Effector memory CD4-positive, alpha-beta T cell (primary cell): ENCODE results near the gene FAM83G.
"Not testable (repeated sequence)": the region's sequence is repeated elsewhere in the genome, so short reads cannot be mapped to it uniquely, and the experiment has no call there.

Experiments used
- DNase-seq, 3 donors: peaks; one replicate each; pipeline ENCODE4 v3.0.0-alpha.2; 2020
- H3K27ac ChIP-seq: 2 replicates; pipeline ENCODE4 v1.7.0; 2013; ENCODE audit warnings: mild to moderate bottlenecking, low read length, moderate library complexity; ENCODE audit not compliant: insufficient read depth, poor library complexity, severe bottlenecking
- H3K27me3 ChIP-seq: replicated peaks from 2 replicates; pipeline ENCODE4 v1.7.0; 2013; ENCODE audit warnings: mild to moderate bottlenecking, low read length; ENCODE audit not compliant: insufficient read depth, control insufficient read depth, poor library complexity, severe bottlenecking
- H3K36me3 ChIP-seq: 2 replicates; pipeline ENCODE4 v1.7.0; 2013; ENCODE audit warnings: mild to moderate bottlenecking, low read length, moderate library complexity; ENCODE audit not compliant: control insufficient read depth, insufficient read depth
- H3K4me1 ChIP-seq: 2 replicates; pipeline ENCODE4 v1.7.0; 2013; ENCODE audit warnings: low read length, mild to moderate bottlenecking; ENCODE audit not compliant: control insufficient read depth, insufficient read depth, poor library complexity, severe bottlenecking
- H3K4me3 ChIP-seq: 2 replicates; pipeline ENCODE4 v1.7.0; 2013; ENCODE audit warnings: low read length, low read depth, mild to moderate bottlenecking; ENCODE audit not compliant: insufficient read depth, poor library complexity, severe bottlenecking
- H3K9me3 ChIP-seq: 2 replicates; pipeline ENCODE4 v1.7.0; 2013; ENCODE audit warnings: mild to moderate bottlenecking, low read length, moderate library complexity; ENCODE audit not compliant: control insufficient read depth

FAM83G gene

GRCh38 chr17:19038007-19038406 is 33.4 kb upstream of the FAM83G start:
- not testable (repeated sequence) for H3K27me3 ChIP-seq, H3K9me3 ChIP-seq, H3K27ac ChIP-seq, H3K4me1 ChIP-seq, H3K36me3 ChIP-seq, DNase-seq, H3K4me3 ChIP-seq

- H3K27me3 ChIP-seq, H3K4me3 ChIP-seq, DNase-seq, H3K9me3 ChIP-seq, H3K4me1 ChIP-seq, H3K36me3 ChIP-seq, H3K27ac ChIP-seq: not testable (repeated sequence)
Observed at GRCh38 chr17:19037547-19037946, 33.0 kb upstream of the FAM83G start.

- H3K9me3 ChIP-seq, H3K4me3 ChIP-seq, H3K36me3 ChIP-seq, H3K27me3 ChIP-seq, DNase-seq, H3K27ac ChIP-seq, H3K4me1 ChIP-seq: not testable (repeated sequence)
Observed at GRCh38 chr17:19036186-19036585, 31.6 kb upstream of the FAM83G start.

GRCh38 chr17:19032377-19032988 is 27.9 kb upstream of the FAM83G start:
- not testable (repeated sequence) for H3K27me3 ChIP-seq, DNase-seq, H3K36me3 ChIP-seq, H3K9me3 ChIP-seq, H3K27ac ChIP-seq, H3K4me1 ChIP-seq, H3K4me3 ChIP-seq

- DNase-seq: peak in 1 of 3 donors; percentile 18
Observed at GRCh38 chr17:19031729-19032128, 27.2 kb upstream of the FAM83G start.

GRCh38 chr17:19030771-19031449 is 26.3 kb upstream of the FAM83G start:
- H3K27ac ChIP-seq: not testable (repeated sequence)

More at GRCh38 chr17:19031729-19032128, 27.2 kb upstream of the FAM83G start:
- H3K27ac ChIP-seq, H3K4me1 ChIP-seq, H3K27me3 ChIP-seq, H3K9me3 ChIP-seq, H3K4me3 ChIP-seq, H3K36me3 ChIP-seq: not testable (repeated sequence)

GRCh38 chr17:19029740-19030139 is 25.2 kb upstream of the FAM83G start:
- DNase-seq: not testable (repeated sequence)

More at GRCh38 chr17:19030771-19031449, 26.3 kb upstream of the FAM83G start:
- H3K36me3 ChIP-seq, H3K4me3 ChIP-seq, H3K9me3 ChIP-seq, DNase-seq, H3K4me1 ChIP-seq, H3K27me3 ChIP-seq: not testable (repeated sequence)

GRCh38 chr17:19028671-19029070 is 24.1 kb upstream of the FAM83G start:
- not testable (repeated sequence) for H3K27ac ChIP-seq, H3K4me3 ChIP-seq, H3K9me3 ChIP-seq, H3K27me3 ChIP-seq, DNase-seq, H3K4me1 ChIP-seq, H3K36me3 ChIP-seq

More at GRCh38 chr17:19029740-19030139, 25.2 kb upstream of the FAM83G start:
- not testable (repeated sequence) for H3K9me3 ChIP-seq, H3K36me3 ChIP-seq, H3K27ac ChIP-seq, H3K27me3 ChIP-seq, H3K4me3 ChIP-seq, H3K4me1 ChIP-seq

- Histone ChIP-seq H3K27me3 (no peaks in the 10 kb centered on the region), H3K4me3 (no peak overlapping the region), H3K4me1 (peaks cover 7% of the 10 kb centered on the region), H3K36me3 (peaks cover 25% of the 10 kb centered on the region), H3K9me3 (no peaks in the 10 kb centered on the region), H3K27ac (peak overlapping the region; percentile 45)
- no peak for DNase-seq
Observed at GRCh38 chr17:19024101-19025078, 19.8 kb upstream of the FAM83G start.
